GM19035 (cell line): ENCODE measurements around the gene NUP93.
"Not testable (repeated sequence)": the region's sequence is repeated elsewhere in the genome, so short reads cannot be mapped to it uniquely, and the experiment has no call there.

Experiments
- ATAC-seq: cut with Tn5 transposase; IDR thresholded peaks from one replicate; pipeline ENCODE4 v1.9.1; 2021; ENCODE audit not compliant: unreplicated experiment

Gene NUP93

DNA sequence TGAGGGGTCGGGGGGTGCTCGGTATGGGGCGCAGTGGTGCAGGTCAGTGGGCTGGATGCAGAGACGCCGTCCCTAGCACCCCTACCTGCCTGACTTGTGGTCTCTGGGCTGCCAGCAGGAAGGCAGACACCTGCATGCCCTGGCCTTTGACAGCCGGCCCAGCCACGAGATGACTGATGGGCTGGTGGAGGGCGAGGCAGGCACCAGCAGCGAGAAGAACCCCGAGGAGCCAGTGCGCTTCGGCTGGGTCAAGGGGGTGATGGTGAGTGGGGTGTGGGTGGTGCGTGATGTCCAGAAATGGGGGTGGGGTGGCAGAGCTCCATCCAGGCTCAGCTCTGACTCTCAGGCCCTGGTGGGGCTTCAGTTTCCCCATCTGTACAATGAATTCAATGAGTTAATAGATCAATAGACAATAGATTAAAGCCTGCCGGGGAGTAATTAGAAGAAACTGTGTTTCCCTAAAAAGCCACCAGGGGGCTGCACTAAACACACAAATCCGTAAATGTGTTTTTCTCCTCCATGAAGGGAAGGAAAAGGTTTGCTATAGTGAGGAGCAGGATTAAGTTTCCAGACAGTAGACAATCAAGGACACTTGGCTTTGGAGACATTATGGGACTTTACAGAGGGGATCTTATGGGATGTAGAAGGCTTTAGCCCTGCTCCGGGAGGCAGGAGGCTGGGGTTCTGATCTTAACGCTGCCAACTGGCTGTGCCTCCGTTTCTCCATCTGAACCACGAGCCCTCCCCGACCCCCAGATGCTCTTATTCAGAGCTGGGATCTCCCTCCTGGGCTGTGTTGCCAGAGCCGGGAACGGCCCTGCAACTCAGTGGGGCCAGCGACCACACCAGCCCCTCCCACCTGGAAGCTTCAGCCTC is 137.3 kb downstream of the NUP93 start:
- ATAC-seq: no peak

DNA sequence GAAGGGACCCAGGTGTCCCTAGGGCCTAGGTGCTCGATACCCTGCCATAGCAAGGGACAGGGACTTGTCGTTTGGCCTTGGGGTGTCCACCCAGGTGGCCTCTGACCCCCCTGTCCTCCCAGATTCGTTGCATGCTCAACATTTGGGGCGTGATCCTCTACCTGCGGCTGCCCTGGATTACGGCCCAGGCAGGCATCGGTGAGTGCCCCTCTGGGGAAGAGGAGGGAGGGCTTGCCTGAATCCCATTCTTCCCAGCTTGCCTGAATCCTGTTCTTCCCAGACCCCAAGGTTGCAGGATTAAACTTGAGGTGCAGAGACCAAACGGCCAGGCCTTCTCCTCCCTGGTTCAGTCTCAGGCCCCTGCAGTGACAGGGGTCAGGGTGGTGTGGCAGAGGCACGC is 138.2 kb downstream of the NUP93 start:
- ATAC-seq: no peak

GRCh38 chr16:56868766-56869165 is 138.8 kb downstream of the NUP93 start:
- ATAC-seq: not testable (repeated sequence)

DNA sequence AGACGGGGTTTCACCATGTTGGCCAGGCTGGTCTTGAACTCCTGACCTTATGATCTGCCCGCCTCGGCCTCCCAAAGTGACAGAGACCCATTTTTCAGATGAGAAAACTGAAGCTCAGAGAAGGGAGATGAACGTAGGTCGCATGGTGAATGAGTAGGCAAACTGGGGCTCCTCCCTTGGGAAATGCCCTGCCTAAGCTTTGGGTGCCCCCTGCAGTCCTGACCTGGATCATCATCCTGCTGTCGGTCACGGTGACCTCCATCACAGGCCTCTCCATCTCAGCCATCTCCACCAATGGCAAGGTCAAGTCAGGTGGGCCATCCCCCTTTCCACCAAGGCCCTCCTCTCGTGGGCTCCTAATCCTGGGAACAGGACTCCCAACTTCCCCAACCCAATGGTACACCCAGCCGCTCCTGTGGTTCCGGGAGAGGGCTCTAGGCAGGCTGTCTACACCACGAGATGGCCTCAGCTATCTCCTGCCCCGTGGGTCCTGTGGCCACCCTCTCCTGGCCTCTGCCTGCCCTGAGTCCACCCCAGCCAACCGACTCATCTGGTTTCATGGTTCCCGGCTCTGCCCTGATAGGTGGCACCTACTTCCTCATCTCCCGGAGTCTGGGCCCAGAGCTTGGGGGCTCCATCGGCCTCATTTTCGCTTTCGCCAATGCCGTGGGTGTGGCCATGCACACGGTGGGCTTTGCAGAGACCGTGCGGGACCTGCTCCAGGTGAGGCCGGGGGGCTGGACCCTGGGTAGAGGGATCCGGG is 139.8 kb downstream of the NUP93 start:
- no peak for ATAC-seq

GRCh38 chr16:56870276-56870888 is 140.5 kb downstream of the NUP93 start:
- ATAC-seq: no peak

- ATAC-seq: no peak
These were observed 141.3 kb downstream of the NUP93 start for GRCh38 chr16:56871172-56871593.

GRCh38 chr16:56872863-56873391 is 143.0 kb downstream of the NUP93 start:
- ATAC-seq: no peak

DNA sequence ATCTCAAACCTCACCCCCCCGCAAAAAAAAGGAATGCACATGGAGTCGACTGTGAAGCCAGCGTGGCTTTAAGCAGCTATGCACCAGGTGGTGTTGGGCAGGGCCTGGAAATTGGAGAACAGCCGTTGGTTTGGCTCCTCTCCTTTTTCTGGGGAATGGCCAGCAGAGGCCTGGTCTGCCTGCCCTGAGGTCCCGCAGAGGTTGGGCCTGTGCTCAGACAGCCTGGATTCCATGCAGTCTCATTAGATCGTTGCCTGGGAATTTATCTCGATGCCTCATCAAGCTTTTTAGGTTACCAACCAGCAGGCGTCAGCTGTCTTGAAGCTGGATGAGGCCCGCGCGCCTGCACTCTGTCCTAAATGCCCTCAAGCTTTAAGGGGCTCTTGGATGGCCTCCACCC is 144.9 kb downstream of the NUP93 start:
- no peak for ATAC-seq

DNA sequence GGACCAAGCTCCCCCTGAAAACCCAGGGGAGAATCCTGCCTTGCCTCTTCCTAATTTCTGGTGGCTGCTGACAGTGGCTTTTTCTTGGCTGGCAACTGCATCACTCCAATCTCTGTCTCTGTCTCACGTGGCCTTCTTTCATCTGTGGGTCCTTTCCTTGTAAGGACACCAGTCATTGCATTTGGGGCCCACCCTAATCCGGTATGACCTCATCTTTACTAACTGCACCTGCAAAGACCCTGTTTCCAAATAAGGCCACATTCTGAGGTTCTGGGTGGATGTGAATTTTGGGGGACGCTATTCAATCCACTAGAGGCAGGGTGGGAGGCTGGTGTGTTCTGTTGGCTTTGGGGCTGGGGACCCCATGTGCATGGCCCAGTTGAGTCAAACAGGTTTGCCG is 146.1 kb downstream of the NUP93 start:
- ATAC-seq: no peak

DNA sequence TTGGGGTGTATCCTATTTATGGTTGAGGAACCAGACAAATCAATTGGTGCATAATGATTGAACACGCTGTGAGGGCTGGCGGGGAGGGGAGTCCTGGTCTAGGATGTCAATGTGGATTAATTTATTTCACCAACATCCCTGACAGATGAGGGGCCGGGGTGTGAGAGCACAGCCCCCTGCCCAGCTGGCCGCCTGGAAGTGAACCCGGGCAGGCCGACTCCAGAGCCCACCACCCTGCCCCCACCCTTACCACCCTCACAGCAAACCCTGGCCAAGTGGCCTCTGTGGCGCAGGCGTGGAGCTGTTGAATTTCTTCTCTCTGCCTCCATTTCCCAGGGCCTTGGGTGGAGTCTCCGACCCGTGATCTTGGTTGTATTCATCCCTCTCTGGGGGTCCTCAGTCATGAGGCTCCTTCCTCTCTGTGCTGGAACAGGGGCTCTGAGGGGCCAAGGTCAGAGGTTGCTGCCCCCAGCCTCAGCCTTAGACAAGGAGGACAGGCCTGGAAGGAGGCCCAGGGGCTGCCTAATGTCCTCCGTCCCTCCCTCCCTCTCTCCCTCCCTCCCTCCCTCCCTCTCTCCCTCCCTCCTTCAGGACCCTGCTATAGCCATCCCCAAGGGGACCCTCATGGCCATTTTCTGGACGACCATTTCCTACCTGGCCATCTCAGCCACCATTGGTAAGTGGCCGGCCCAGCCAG is 147.7 kb downstream of the NUP93 start:
- ATAC-seq: no peak

DNA sequence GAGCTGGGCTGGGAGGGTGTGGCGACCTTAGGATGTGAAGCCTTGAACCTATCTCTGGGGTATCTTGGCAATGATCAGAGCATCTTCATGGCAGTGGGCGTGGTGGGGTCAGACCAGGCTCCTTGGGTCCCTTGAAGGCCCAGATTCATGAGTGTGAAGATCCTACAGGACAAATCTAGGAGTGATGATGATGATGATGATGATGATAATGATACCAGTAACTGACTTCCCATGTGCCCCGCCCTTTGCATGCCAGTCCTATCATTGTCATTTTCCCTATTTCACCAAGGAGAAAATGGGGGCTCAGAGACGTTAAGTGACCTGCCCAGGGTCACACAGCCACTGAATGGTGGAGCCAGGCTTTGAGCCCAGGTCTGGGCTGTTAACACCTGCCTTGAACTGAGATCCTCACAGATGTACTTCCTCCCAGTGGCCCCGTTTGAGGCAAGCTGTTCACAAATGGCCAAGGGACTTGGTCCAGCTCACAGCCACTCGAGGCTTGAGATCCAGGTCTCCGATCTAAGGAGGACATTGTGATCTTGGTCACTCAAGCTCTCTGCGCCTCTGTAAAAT is 148.4 kb downstream of the NUP93 start:
- no peak for ATAC-seq

DNA sequence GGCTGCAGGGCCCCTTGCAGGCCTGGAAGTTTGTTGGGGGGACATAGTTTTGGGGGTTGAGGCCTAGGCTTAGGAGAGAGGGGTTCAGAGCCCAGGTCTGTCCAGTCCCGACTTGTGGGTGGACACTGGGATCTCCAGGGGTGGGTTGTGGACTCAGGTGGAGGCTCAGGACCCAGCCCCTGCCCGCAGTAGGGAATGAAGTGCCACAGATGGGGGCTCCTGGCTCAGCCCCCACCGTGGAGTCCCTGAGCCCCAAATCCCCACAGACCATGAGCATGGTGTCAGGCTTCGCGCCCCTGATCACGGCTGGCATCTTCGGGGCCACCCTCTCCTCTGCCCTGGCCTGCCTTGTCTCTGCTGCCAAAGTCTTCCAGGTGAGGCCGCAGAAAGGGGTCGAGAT is 149.3 kb downstream of the NUP93 start:
- no peak for ATAC-seq

DNA sequence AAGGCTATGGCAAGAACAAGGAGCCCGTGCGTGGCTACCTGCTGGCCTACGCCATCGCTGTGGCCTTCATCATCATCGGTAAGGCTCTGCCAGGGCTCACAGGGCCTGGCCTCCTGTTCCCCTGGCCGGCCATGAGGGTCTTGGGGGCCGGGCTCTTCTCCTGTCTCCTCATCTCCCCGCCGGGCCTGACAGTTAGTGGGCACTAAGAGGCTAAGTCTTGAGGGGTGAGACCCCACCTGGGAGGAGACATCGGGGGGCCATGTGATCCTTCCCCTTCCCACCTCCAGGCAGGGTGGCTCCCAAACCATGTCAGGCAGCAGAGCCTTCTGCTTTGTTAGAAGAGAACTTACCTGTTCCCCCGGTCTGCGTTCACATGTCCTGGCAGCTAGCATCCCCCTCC is 150.2 kb downstream of the NUP93 start:
- ATAC-seq: no peak

GRCh38 chr16:56880685-56881084 is 150.8 kb downstream of the NUP93 start:
- no peak for ATAC-seq

DNA sequence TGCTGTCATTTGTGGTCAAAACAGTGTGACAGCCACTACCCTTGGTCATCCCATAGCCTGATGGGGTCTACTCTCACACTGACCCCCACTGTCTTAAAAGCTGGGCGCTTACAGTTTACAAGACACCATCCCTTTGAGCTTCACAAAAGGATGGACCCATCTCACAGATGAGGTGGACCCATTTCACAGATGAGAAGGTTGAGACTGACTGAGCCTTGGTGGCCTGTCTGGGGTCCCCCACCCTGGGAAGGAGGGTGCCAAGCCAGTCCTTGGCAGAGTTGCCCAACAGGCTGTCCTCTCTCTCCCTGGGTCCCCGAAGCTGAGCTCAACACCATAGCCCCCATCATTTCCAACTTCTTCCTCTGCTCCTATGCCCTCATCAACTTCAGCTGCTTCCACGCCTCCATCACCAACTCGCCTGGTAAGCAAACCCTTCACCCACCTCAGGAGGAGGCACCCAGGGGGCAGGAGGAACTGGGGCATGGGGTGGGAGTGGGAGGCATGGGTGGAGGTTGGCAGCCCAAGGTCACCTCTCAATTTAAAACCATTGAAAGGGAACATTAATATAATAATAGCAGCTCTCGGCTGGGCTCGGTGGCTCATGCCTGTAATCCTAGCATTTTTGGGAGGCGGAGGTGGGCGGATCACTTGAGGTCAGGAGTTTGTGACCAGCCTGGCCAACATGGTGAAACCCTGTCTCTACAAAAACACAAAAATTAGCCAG is 152.3 kb downstream of the NUP93 start:
- ATAC-seq: no peak

- no peak for ATAC-seq
These were observed 153.7 kb downstream of the NUP93 start for GRCh38 chr16:56883586-56883985.

- ATAC-seq: no peak
These were observed 154.2 kb downstream of the NUP93 start for GRCh38 chr16:56884026-56884582.

- not testable (repeated sequence) for ATAC-seq
These were observed 155.0 kb downstream of the NUP93 start for GRCh38 chr16:56884929-56885328.

- ATAC-seq: no peak
These were observed 155.7 kb downstream of the NUP93 start for GRCh38 chr16:56885446-56886162.
